ENCODE measurements around the gene CAPN15.

GRCh38 chr16:565419-566330 lies 38.2 kb downstream of the CAPN15 start:
- TF ChIP-seq POLR2AphosphoS5 (IDR thresholded peaks at IDR 0.05; ENCODE audit: low read depth, low read length) (no peak), POLR2A (IDR thresholded peaks at IDR 0.05; ENCODE audit: low read depth, low read length) (no peak)
